ENCODE measurements around the gene FRS3. TPM values are rescaled to one million over a fixed set of nuclear protein-coding genes. Genes with fewer than 3 reads are reported as not detected.

Gene FRS3
- total and polyA plus RNA-seq, 2 experiments from 2014 or later, result 1.3 to 3.3 TPM

- TF ChIP-seq ZNF462 (CRISPR knock-in tag; IDR thresholded peaks at IDR 0.05), result no peak
Observed at GRCh38 chr6:41755895-41756294, 23.8 kb downstream of the FRS3 start (continued).

GRCh38 chr6:41750374-41750773 is 29.3 kb downstream of the FRS3 start:
- H3K9me2 ChIP-seq (ENCODE audit: insufficient read depth), result no peaks in the 10 kb centered on the region
- Mint-ChIP-seq H3K4me1 (no peaks in the 10 kb centered on the region), H3K27me3 (ENCODE audit: insufficient read depth, low read depth, poor library complexity) (peaks cover 9% of the 10 kb centered on the region), H3K9me3 (no peaks in the 10 kb centered on the region), H3K36me3 (ENCODE audit: low read depth) (no peaks in the 10 kb centered on the region), H3K4me3 (no peak overlapping the region), H3K27ac (no peak overlapping the region)
- H2AFZ ChIP-seq, result no peak overlapping the region
- no peaks in the 10 kb centered on the region for H4K20me1 ChIP-seq (replicated peaks; ENCODE audit: insufficient read depth)
- H3F3A ChIP-seq (replicated peaks; ENCODE audit: low read depth), result no peaks in the 10 kb centered on the region
- H3K27me3 ChIP-seq (ENCODE audit: insufficient read depth), result no peaks in the 10 kb centered on the region
- no peaks in the 10 kb centered on the region for H3K4me1 ChIP-seq (ENCODE audit: insufficient read depth)
- ATAC-seq (no peak), DNase-seq (ENCODE audit: low spot score) (no peak)
- no peaks in the 10 kb centered on the region for H3K79me2 ChIP-seq (replicated peaks; ENCODE audit: insufficient read depth)
- no peak overlapping the region for H3K27ac ChIP-seq (ENCODE audit: low read depth)
- H3K4me2 ChIP-seq, result no peak overlapping the region
- H3K36me3 ChIP-seq (ENCODE audit: insufficient read depth), result no peaks in the 10 kb centered on the region
- H3K4me3 ChIP-seq, result no peak overlapping the region
- no peak for TF ChIP-seq REST (IDR thresholded peaks at IDR 0.05; ENCODE audit: unreplicated experiment)
- TF ChIP-seq ZNF114 (CRISPR knock-in tag; IDR thresholded peaks at IDR 0.05), result no peak
- TF ChIP-seq ZNF462 (CRISPR knock-in tag; IDR thresholded peaks at IDR 0.05), result no peak
- TF ChIP-seq EZH2 (IDR thresholded peaks at IDR 0.05; ENCODE audit: low read depth, unreplicated experiment), result no peak
- no peak for TF ChIP-seq CREB1 (CRISPR knock-in tag; IDR thresholded peaks at IDR 0.05; ENCODE audit: low read depth)
- TF ChIP-seq JUNB (IDR thresholded peaks at IDR 0.05; ENCODE audit: unreplicated experiment), result no peak

Data from GM23338 (cell line).